ENCODE data around the gene RNASEH2C. TPM values are rescaled to one million over a fixed set of nuclear protein-coding genes. Genes with fewer than 3 reads are reported as not detected.
A peak's percentile ranks its signal among the peaks of the same experiment; 100 is the strongest.
"Not testable (repeated sequence)": the region's sequence is repeated elsewhere in the genome, so short reads cannot be mapped to it uniquely, and the experiment has no call there.

RNASEH2C gene
- 10 to 100 TPM; 23.7 to 31.2 TPM for total RNA-seq
- long read RNA-seq, transcript RNASEH2C-201 (4 exons, 2,794 nt): major isoform, 10 of 16 reads
- long read RNA-seq, partial matches to known transcripts: 0 of 16 reads
- long read RNA-seq, other reads (novel, unspliced or antisense): 1 of 16 reads

GRCh38 chr11:65720211-65720934, at the start of gene RNASEH2C:
Gene RNASEH2C, minus strand, starts transcription at chr11:65720798. Its CDS starts 40 bp downstream, at chr11:65720758.
- peak; percentile 79 to 89 for DNase-seq
- intact Hi-C loops (cut with DNase I, micrococcal nuclease): no loop called here
- ATAC-seq: peak; percentile 95

- ATAC-seq; intact Hi-C loops (cut with DNase I, micrococcal nuclease); DNase-seq: not testable (repeated sequence)
Observed at GRCh38 chr11:65767806-65768205, 47.2 kb upstream of the RNASEH2C start.

- ATAC-seq (no peak), DNase-seq (no peak)
- intact Hi-C loops (cut with DNase I, micrococcal nuclease): no loop called here
Observed at GRCh38 chr11:65767406-65767805, 46.8 kb upstream of the RNASEH2C start.

- intact Hi-C loops (cut with DNase I, micrococcal nuclease): no loop called here
- no peak for DNase-seq
- ATAC-seq: no peak
Observed at GRCh38 chr11:65766535-65766934, 45.9 kb upstream of the RNASEH2C start.

GRCh38 chr11:65764434-65764833, 43.8 kb upstream of the RNASEH2C start:
- ATAC-seq (peak; percentile 85), DNase-seq (no peak)
- intact Hi-C loops (cut with DNase I, micrococcal nuclease): no loop called here

- DNase-seq; ATAC-seq; intact Hi-C loops (cut with DNase I, micrococcal nuclease): not testable (repeated sequence)
Observed at GRCh38 chr11:65762816-65763215, 42.2 kb upstream of the RNASEH2C start.

GRCh38 chr11:65762169-65762568, 41.6 kb upstream of the RNASEH2C start:
- intact Hi-C loops (cut with DNase I, micrococcal nuclease); ATAC-seq; DNase-seq: not testable (repeated sequence)

GRCh38 chr11:65745049-65745448, 24.5 kb upstream of the RNASEH2C start:
- intact Hi-C loops (cut with DNase I, micrococcal nuclease): no loop called here
- ATAC-seq: no peak
- DNase-seq: no peak

- intact Hi-C loops (cut with DNase I, micrococcal nuclease): no loop called here
- DNase-seq (no peak), ATAC-seq (no peak)
Observed at GRCh38 chr11:65744699-65745042, 24.1 kb upstream of the RNASEH2C start.

GRCh38 chr11:65744026-65744698, 23.6 kb upstream of the RNASEH2C start:
- DNase-seq (peak; percentile 55 to 59), ATAC-seq (peak; percentile 95)
- intact Hi-C loops (cut with DNase I, micrococcal nuclease): no loop called here

- DNase-seq (no peak), ATAC-seq (no peak)
- intact Hi-C loops (cut with DNase I, micrococcal nuclease): no loop called here
Observed at GRCh38 chr11:65743681-65744025, 23.1 kb upstream of the RNASEH2C start.

GRCh38 chr11:65742353-65742752, 21.8 kb upstream of the RNASEH2C start:
- intact Hi-C loops (cut with DNase I, micrococcal nuclease): no loop called here
- DNase-seq: no peak
- ATAC-seq: no peak

GRCh38 chr11:65741185-65741584, 20.6 kb upstream of the RNASEH2C start:
- intact Hi-C loops (cut with DNase I, micrococcal nuclease): no loop called here
- DNase-seq (no peak), ATAC-seq (no peak)

- DNase-seq (no peak), ATAC-seq (peak; percentile 86)
Observed at GRCh38 chr11:65739022-65739421, 18.4 kb upstream of the RNASEH2C start.

GRCh38 chr11:65736810-65737209, 16.2 kb upstream of the RNASEH2C start:
- DNase-seq (no peak), ATAC-seq (no peak)
- intact Hi-C loops (cut with DNase I, micrococcal nuclease): no loop called here

More at GRCh38 chr11:65739022-65739421, 18.4 kb upstream of the RNASEH2C start:
- intact Hi-C loops (cut with DNase I, micrococcal nuclease): no loop called here

- ATAC-seq; DNase-seq; intact Hi-C loops (cut with DNase I, micrococcal nuclease): not testable (repeated sequence)
Observed at GRCh38 chr11:65735111-65735510, 14.5 kb upstream of the RNASEH2C start.

GRCh38 chr11:65730461-65730860, 9.9 kb upstream of the RNASEH2C start:
- intact Hi-C loops (cut with DNase I, micrococcal nuclease): no loop called here
- no peak for ATAC-seq

GRCh38 chr11:65727865-65728264, 7.3 kb upstream of the RNASEH2C start:
- DNase-seq (no peak), ATAC-seq (no peak)
- intact Hi-C loops (cut with DNase I, micrococcal nuclease): no loop called here

More at GRCh38 chr11:65730461-65730860, 9.9 kb upstream of the RNASEH2C start:
- no peak for DNase-seq

- ATAC-seq: no peak
- no peak for DNase-seq
- intact Hi-C loops (cut with DNase I, micrococcal nuclease): no loop called here
Observed at GRCh38 chr11:65726660-65727059, 6.1 kb upstream of the RNASEH2C start.

- no peak for DNase-seq
- ATAC-seq: no peak
- intact Hi-C loops (cut with DNase I, micrococcal nuclease): no loop called here
Observed at GRCh38 chr11:65722261-65722660, 1.7 kb upstream of the RNASEH2C start.

All from left colon (tissue), 2 donors.